ENCODE results near the gene R3HDM1.
"Not testable (repeated sequence)": the region's sequence is repeated elsewhere in the genome, so short reads cannot be mapped to it uniquely, and the experiment has no call there.

Gene R3HDM1

DNA sequence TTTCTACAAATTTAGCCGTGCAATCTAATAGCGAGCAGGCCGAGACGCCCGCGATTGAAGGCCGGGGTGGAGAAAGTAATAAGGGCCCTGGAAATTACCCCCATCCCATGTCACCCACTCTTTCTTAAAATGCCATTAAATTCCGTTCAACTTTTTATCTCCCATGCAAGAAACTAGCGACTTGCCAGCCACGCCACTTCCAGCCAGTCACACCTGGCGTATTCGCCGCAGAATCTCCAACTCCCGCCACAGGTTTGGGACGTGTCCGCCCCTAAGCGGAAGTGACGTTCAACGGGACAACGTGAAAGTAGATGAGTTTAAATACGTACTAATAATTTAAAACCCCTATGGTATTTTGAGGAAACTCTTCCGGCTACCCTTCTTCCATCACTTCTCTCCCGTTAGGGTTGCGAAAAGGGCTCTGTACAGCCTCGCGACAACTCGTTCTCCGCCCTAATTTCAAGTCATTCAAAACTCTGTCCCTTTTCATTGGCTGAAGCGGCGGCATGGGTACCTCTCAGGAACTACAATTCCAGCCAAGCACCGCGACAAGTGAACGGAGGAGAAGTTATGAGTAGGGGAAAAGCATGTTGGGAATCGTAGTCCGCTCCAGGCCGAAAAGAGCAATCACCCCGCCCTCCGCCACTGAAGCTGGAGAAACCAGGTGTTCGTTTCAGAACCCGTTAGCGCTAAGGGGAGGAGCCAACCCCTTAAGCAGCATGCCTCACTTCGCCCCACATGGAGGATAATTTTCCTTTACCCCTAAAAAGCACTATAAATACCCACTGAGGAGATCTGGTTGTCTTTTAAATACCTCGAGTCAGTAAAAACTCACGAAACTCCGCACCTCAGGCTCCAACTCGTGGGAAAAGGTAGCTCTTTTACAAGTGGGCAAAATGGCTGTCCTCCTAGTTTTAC, 712 bp upstream of the R3HDM1 start, which contains the start of gene ZRANB3:
Gene ZRANB3 (minus strand): TSS at position 906 of the 918 bp plus-strand sequence.
- Histone ChIP-seq H3K27ac (ENCODE audit: low read depth, low read length) (peak within 1 kb of the TSS; percentile 92), H3K4me1 (ENCODE audit: control insufficient read depth, insufficient read depth, low read length, unreplicated experiment) (peaks cover 29% of the 10 kb centered on the region), H3K79me2 (ENCODE audit: control insufficient read depth, insufficient read depth, low read length, unreplicated experiment) (peaks cover 62% of the 10 kb centered on the region), H3K27me3 (ENCODE audit: insufficient read depth, low read length) (no peaks in the 10 kb centered on the region), H3K36me3 (ENCODE audit: insufficient read depth, low read length) (no peaks in the 10 kb centered on the region), H2AFZ (ENCODE audit: low read length, unreplicated experiment) (peak within 1 kb of the TSS; percentile 100), H3K4me3 (ENCODE audit: low read depth, low read length) (peak within 1 kb of the TSS; percentile 86)

- H3K27ac ChIP-seq (ENCODE audit: low read depth, low read length), result no peak overlapping the region
- peak overlapping the region; percentile 86 for H3K4me3 ChIP-seq (ENCODE audit: low read depth, low read length)
These were observed 1.3 kb downstream of the R3HDM1 start for GRCh38 chr2:135532581-135532980.

DNA sequence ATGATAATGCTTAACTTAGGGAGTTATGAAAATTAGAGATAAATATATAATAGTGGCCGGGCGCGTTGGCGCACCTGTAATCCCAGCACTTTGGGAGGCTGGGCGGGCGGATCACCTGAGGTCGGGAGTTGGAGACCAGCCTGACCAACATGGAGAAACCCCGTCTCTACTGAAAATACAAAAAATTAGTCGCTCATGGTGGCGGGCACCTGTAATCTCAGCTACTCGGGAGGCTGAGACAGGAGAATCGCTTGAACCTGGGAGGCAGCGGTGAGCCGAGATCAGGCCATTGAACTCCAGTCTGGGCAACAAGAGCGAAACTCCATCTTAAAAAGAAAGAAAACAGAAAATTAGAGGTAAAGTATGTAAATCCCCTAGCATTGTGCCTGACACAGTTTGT, 2.3 kb downstream of the R3HDM1 start:
- H3K79me2 ChIP-seq (ENCODE audit: control insufficient read depth, insufficient read depth, low read length, unreplicated experiment), result peaks cover 64% of the 10 kb centered on the region
- H3K36me3 ChIP-seq (ENCODE audit: insufficient read depth, low read length); H3K27ac ChIP-seq (ENCODE audit: low read depth, low read length); H3K27me3 ChIP-seq (ENCODE audit: insufficient read depth, low read length); H3K4me3 ChIP-seq (ENCODE audit: low read depth, low read length); H2AFZ ChIP-seq (ENCODE audit: low read length, unreplicated experiment): not testable (repeated sequence)
- peaks cover 27% of the 10 kb centered on the region for H3K4me1 ChIP-seq (ENCODE audit: control insufficient read depth, insufficient read depth, low read length, unreplicated experiment)

More at GRCh38 chr2:135532581-135532980, 1.3 kb downstream of the R3HDM1 start:
- Histone ChIP-seq H3K27me3 (ENCODE audit: insufficient read depth, low read length) (no peaks in the 10 kb centered on the region), H3K36me3 (ENCODE audit: insufficient read depth, low read length) (no peaks in the 10 kb centered on the region), H3K79me2 (ENCODE audit: control insufficient read depth, insufficient read depth, low read length, unreplicated experiment) (peaks cover 68% of the 10 kb centered on the region), H3K4me1 (ENCODE audit: control insufficient read depth, insufficient read depth, low read length, unreplicated experiment) (peaks cover 29% of the 10 kb centered on the region), H2AFZ (ENCODE audit: low read length, unreplicated experiment) (peak overlapping the region; percentile 36)

DNA sequence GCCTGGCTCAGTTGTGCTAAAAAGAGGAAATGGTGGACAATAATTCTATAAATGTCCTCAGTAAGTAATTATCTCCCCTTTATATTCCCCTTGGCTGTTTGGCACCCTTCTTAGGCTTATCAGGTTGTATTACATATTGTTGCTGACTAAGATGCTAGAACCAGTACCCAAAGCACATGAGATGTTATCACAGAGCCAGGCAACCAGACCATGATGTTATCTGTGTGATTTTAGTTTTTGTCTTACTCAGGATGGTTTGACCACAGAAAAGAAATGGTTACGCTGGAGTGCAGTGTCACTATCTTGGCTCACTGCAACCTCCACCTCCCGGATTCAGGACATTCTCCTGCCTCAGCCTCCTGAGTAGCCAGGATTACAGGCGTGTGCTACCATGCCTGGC, 15.2 kb downstream of the R3HDM1 start:
- Histone ChIP-seq H3K79me2 (ENCODE audit: control insufficient read depth, insufficient read depth, low read length, unreplicated experiment) (peaks cover 23% of the 10 kb centered on the region), H3K36me3 (ENCODE audit: insufficient read depth, low read length) (no peaks in the 10 kb centered on the region), H3K4me3 (ENCODE audit: low read depth, low read length) (no peak overlapping the region), H3K4me1 (ENCODE audit: control insufficient read depth, insufficient read depth, low read length, unreplicated experiment) (no peaks in the 10 kb centered on the region), H3K27ac (ENCODE audit: low read depth, low read length) (no peak overlapping the region), H3K27me3 (ENCODE audit: insufficient read depth, low read length) (no peaks in the 10 kb centered on the region), H2AFZ (ENCODE audit: low read length, unreplicated experiment) (no peak overlapping the region)

GRCh38 chr2:135547311-135547710, 16.0 kb downstream of the R3HDM1 start:
- peaks cover 26% of the 10 kb centered on the region for H3K79me2 ChIP-seq (ENCODE audit: control insufficient read depth, insufficient read depth, low read length, unreplicated experiment)
- H3K36me3 ChIP-seq (ENCODE audit: insufficient read depth, low read length), result no peaks in the 10 kb centered on the region

GRCh38 chr2:135551356-135551755, 20.1 kb downstream of the R3HDM1 start:
- no peaks in the 10 kb centered on the region for H3K27me3 ChIP-seq (ENCODE audit: insufficient read depth, low read length)
- no peaks in the 10 kb centered on the region for H3K36me3 ChIP-seq (ENCODE audit: insufficient read depth, low read length)
- no peak overlapping the region for H3K27ac ChIP-seq (ENCODE audit: low read depth, low read length)
- H3K79me2 ChIP-seq (ENCODE audit: control insufficient read depth, insufficient read depth, low read length, unreplicated experiment), result peaks cover 39% of the 10 kb centered on the region
- H3K4me1 ChIP-seq (ENCODE audit: control insufficient read depth, insufficient read depth, low read length, unreplicated experiment), result no peaks in the 10 kb centered on the region
- no peak overlapping the region for H3K4me3 ChIP-seq (ENCODE audit: low read depth, low read length)
- H2AFZ ChIP-seq (ENCODE audit: low read length, unreplicated experiment), result no peak overlapping the region

More at GRCh38 chr2:135547311-135547710, 16.0 kb downstream of the R3HDM1 start:
- Histone ChIP-seq H3K27me3 (ENCODE audit: insufficient read depth, low read length) (no peaks in the 10 kb centered on the region), H2AFZ (ENCODE audit: low read length, unreplicated experiment) (no peak overlapping the region), H3K4me3 (ENCODE audit: low read depth, low read length) (no peak overlapping the region), H3K4me1 (ENCODE audit: control insufficient read depth, insufficient read depth, low read length, unreplicated experiment) (no peaks in the 10 kb centered on the region), H3K27ac (ENCODE audit: low read depth, low read length) (no peak overlapping the region)

GRCh38 chr2:135552887-135553286, 21.6 kb downstream of the R3HDM1 start:
- Histone ChIP-seq H3K4me1 (ENCODE audit: control insufficient read depth, insufficient read depth, low read length, unreplicated experiment) (no peaks in the 10 kb centered on the region), H3K27me3 (ENCODE audit: insufficient read depth, low read length) (no peaks in the 10 kb centered on the region), H3K79me2 (ENCODE audit: control insufficient read depth, insufficient read depth, low read length, unreplicated experiment) (peaks cover 45% of the 10 kb centered on the region), H2AFZ (ENCODE audit: low read length, unreplicated experiment) (no peak overlapping the region), H3K4me3 (ENCODE audit: low read depth, low read length) (no peak overlapping the region), H3K36me3 (ENCODE audit: insufficient read depth, low read length) (no peaks in the 10 kb centered on the region), H3K27ac (ENCODE audit: low read depth, low read length) (no peak overlapping the region)

DNA sequence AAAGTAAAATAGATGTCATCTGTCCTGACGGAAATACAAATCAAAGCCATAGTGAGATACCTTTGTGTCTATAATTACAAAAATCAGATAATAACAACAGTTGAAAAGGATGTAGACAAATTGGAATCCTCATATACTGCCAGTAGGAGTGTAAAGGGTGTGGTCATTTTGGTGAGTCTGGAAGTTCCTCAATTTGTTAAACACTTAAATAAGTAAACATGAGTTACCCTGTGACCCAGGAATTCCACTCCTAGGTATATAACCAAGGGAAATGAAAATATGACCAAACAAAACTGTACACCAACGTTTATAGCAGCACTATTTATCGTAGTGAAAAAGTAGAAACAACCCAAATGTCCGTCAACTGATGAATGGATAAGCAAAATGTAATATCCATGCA, 24.0 kb downstream of the R3HDM1 start:
- Histone ChIP-seq H3K36me3 (ENCODE audit: insufficient read depth, low read length) (no peaks in the 10 kb centered on the region), H3K27ac (ENCODE audit: low read depth, low read length) (no peak overlapping the region), H2AFZ (ENCODE audit: low read length, unreplicated experiment) (no peak overlapping the region), H3K79me2 (ENCODE audit: control insufficient read depth, insufficient read depth, low read length, unreplicated experiment) (peaks cover 36% of the 10 kb centered on the region), H3K4me1 (ENCODE audit: control insufficient read depth, insufficient read depth, low read length, unreplicated experiment) (no peaks in the 10 kb centered on the region), H3K27me3 (ENCODE audit: insufficient read depth, low read length) (no peaks in the 10 kb centered on the region), H3K4me3 (ENCODE audit: low read depth, low read length) (no peak overlapping the region)

- Histone ChIP-seq H3K27me3 (ENCODE audit: insufficient read depth, low read length) (no peaks in the 10 kb centered on the region), H3K4me1 (ENCODE audit: control insufficient read depth, insufficient read depth, low read length, unreplicated experiment) (no peaks in the 10 kb centered on the region), H3K79me2 (ENCODE audit: control insufficient read depth, insufficient read depth, low read length, unreplicated experiment) (peaks cover 26% of the 10 kb centered on the region), H2AFZ (ENCODE audit: low read length, unreplicated experiment) (no peak overlapping the region), H3K36me3 (ENCODE audit: insufficient read depth, low read length) (no peaks in the 10 kb centered on the region), H3K4me3 (ENCODE audit: low read depth, low read length) (no peak overlapping the region), H3K27ac (ENCODE audit: low read depth, low read length) (no peak overlapping the region)
These were observed 26.2 kb downstream of the R3HDM1 start for GRCh38 chr2:135557530-135557929.

- no peaks in the 10 kb centered on the region for H3K36me3 ChIP-seq (ENCODE audit: insufficient read depth, low read length)
- no peaks in the 10 kb centered on the region for H3K27me3 ChIP-seq (ENCODE audit: insufficient read depth, low read length)
- H2AFZ ChIP-seq (ENCODE audit: low read length, unreplicated experiment), result no peak overlapping the region
- H3K79me2 ChIP-seq (ENCODE audit: control insufficient read depth, insufficient read depth, low read length, unreplicated experiment), result peaks cover 11% of the 10 kb centered on the region
- no peak overlapping the region for H3K4me3 ChIP-seq (ENCODE audit: low read depth, low read length)
- H3K4me1 ChIP-seq (ENCODE audit: control insufficient read depth, insufficient read depth, low read length, unreplicated experiment), result no peaks in the 10 kb centered on the region
- H3K27ac ChIP-seq (ENCODE audit: low read depth, low read length), result no peak overlapping the region
These were observed 30.6 kb downstream of the R3HDM1 start for GRCh38 chr2:135561925-135562324.

DNA sequence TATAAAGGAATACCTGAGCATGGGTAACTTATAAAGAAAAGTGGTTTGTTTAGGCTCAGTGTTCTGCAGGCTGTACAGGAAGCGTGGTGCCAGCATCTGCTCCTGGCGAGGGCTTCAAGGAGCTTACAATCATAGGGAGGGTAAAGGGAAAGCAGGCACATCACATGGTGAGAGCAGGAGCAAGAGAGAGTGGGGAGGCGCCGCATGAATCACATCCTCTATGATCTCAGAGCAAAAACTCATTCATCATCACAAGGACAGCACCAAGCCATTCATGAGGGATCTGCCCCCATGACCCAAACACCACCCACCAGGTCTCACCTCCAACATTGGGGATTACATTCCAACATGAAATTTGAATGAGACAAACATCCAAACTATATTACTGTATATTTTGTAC, 32.5 kb downstream of the R3HDM1 start:
- Histone ChIP-seq H2AFZ (ENCODE audit: low read length, unreplicated experiment) (no peak overlapping the region), H3K27ac (ENCODE audit: low read depth, low read length) (no peak overlapping the region), H3K79me2 (ENCODE audit: control insufficient read depth, insufficient read depth, low read length, unreplicated experiment) (peaks cover 5% of the 10 kb centered on the region), H3K27me3 (ENCODE audit: insufficient read depth, low read length) (no peaks in the 10 kb centered on the region), H3K4me3 (ENCODE audit: low read depth, low read length) (no peak overlapping the region), H3K36me3 (ENCODE audit: insufficient read depth, low read length) (no peaks in the 10 kb centered on the region), H3K4me1 (ENCODE audit: control insufficient read depth, insufficient read depth, low read length, unreplicated experiment) (no peaks in the 10 kb centered on the region)
